ENCODE results near the gene TRIM4. TPM values are rescaled to one million over a fixed set of nuclear protein-coding genes. Genes with fewer than 3 reads are reported as not detected.

TRIM4 gene
- total RNA-seq, 2 experiments from 2014 or later = 41.2 to 42.2 TPM

DNA sequence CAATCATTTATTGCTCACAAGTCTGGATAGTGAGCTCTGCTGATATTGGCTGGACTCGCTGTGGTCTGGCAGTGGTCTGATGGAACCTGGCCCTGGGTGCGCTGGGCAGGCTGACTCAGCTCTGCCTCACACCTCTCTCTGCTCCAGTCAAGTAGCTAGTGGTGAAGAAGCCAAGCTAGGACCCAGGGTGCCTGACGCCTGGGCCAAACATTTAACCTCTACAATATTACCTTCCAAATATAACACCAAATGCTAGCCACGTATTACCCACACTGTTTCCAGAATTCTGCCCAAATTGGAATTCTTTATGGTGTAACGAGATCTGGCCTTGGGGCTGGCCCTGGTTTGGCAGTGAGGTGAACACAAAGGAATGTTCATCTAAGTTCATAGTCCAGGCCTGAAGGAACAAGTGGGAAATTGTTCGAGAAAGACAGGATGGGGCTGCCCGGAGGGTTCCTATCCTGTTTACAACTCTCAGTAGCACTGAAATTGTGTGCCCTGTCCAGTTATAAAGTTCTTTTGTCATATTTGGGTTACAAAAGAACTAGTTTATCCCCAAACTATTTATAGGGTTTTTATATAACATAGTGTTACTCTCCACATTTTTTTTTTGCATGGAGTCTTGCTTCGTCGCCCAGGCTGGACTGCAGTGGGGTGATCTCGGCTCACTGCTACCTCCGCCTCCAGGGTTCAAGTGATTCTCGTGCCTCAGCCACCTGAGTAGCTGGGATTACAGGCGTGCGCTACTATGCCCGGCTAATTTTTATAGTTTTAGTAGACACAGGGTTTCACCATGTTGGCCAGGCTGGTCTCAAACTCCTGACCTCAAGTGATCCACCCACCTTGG is 58.8 kb downstream of the TRIM4 start:
- no peak overlapping the region for H3K27ac Mint-ChIP-seq
- DNase-seq (no peak), ATAC-seq (ENCODE audit: low read depth) (no peak)
- peaks cover 16% of the 10 kb centered on the region for H3K27me3 Mint-ChIP-seq
- H3K4me3 Mint-ChIP-seq = no peak overlapping the region
- H3K4me1 Mint-ChIP-seq = no peaks in the 10 kb centered on the region
- peaks cover 3% of the 10 kb centered on the region for H3K36me3 Mint-ChIP-seq
- peaks cover 6% of the 10 kb centered on the region for H3K9me3 Mint-ChIP-seq
- POLR2A ChIA-PET = no interaction called here

DNA sequence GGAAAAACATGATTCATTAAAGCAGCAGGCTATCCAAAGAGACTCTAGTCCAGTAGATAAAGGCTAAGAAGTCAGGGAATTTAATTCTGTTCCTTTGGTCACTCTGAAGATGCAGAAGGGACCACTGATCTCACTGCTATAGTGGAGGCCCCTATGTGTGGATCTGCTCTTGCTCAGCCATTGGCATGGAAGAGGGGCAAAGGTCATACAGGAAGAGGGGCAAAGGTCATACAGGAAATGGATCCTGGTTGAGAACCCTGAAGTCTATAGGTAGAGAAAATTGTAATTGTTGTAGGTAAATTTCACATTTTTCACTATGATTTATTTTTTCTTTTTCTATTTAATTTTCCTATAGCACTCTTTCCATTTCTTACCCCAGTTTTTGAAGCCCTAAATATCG is 64.1 kb downstream of the TRIM4 start:
- Mint-ChIP-seq H3K4me1 (no peaks in the 10 kb centered on the region), H3K4me3 (no peak overlapping the region), H3K27me3 (peaks cover 33% of the 10 kb centered on the region), H3K9me3 (no peaks in the 10 kb centered on the region), H3K36me3 (no peaks in the 10 kb centered on the region), H3K27ac (no peak overlapping the region)
- no peak for ATAC-seq (ENCODE audit: low read depth)
- no peak for DNase-seq
- POLR2A ChIA-PET = no interaction called here

DNA sequence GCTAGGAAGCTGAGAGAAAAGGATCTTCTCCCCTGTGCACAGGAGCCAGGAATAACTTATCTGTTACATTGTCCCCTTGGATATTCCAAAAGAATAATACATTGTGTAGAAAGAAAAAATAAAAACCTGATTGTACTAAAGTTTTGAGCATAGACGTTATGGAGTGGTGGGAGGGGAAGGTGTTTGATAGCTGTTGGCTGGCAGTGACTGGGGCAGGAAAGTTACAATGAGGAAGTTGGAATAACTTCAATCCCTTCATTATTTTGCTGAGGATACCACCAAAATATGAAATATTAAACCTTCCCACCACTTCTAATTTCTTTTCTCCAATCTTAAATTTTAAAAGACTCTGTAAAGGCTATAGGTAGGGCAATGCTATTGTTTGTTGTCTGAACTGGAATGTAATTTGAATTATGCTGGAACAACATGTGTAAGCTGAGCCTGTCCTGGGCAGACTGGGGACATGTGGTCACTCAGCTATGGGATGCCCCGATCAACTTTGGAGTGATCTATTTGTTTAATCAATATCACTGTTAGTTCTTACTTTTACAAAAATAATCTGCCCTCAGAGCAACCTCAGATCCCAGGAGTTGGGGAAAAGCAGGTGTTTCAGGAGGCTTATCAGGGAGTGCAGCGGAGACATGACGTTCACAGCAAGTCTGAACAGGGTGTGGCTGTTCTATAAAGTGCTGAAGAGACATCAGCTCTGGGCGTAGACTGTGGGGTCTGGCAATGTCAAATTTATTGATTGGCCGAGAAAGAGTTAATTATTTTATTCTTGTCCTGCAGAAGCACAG is 70.7 kb downstream of the TRIM4 start:
- Mint-ChIP-seq H3K4me1 (peaks cover 3% of the 10 kb centered on the region), H3K36me3 (no peaks in the 10 kb centered on the region), H3K4me3 (no peak overlapping the region), H3K27ac (no peak overlapping the region), H3K27me3 (peaks cover 25% of the 10 kb centered on the region), H3K9me3 (no peaks in the 10 kb centered on the region)
- DNase-seq (no peak), ATAC-seq (ENCODE audit: low read depth) (no peak)
- POLR2A ChIA-PET = no interaction called here

DNA sequence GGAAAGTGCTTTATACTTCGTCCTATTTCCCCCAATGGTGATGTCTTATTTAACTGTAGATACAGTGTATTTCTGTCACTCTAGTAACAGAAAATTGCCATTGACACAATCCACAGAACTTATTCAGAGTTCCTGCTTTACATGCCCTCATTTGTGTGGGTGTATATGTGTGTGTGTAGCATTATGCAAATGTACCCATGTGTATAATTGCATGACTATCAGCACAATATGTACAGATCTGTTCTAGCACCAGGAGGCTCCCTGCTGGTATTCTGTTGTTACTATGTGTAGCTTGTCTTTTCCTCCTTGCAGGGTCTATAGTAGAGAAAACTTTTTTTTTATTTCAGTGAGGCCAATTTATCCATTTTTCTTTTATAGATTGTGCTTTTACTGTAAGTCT is 75.0 kb downstream of the TRIM4 start:
- H3K4me1 Mint-ChIP-seq = peaks cover 3% of the 10 kb centered on the region

DNA sequence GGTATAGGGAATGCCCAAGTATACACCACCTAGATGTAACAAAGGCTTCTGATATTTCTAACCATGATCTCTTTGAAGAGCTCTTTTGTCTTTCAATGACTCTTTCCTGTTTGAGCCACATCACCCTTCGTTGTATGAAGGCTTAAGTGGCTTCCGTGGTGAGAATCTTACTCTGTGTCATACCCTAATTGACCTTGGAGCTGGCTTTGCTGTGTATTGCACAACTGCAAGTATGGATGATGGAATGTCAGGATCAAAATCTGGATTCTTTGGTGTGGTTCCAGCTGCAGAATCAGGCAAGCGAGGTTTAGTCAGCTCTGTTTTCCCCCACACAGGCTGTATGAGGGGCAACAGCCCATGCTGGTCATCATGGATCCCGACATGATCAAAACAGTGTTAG is 75.5 kb downstream of the TRIM4 start:
- POLR2A ChIA-PET = no interaction called here
- Mint-ChIP-seq H3K9me3 (no peaks in the 10 kb centered on the region), H3K4me1 (peaks cover 3% of the 10 kb centered on the region), H3K27me3 (peaks cover 12% of the 10 kb centered on the region), H3K27ac (no peak overlapping the region), H3K36me3 (no peaks in the 10 kb centered on the region), H3K4me3 (no peak overlapping the region)
- ATAC-seq (ENCODE audit: low read depth) = no peak
- no peak for DNase-seq

More for the DNA sequence above, 75.0 kb downstream of the TRIM4 start:
- Mint-ChIP-seq H3K36me3 (no peaks in the 10 kb centered on the region), H3K9me3 (no peaks in the 10 kb centered on the region), H3K27me3 (peaks cover 12% of the 10 kb centered on the region), H3K27ac (no peak overlapping the region), H3K4me3 (no peak overlapping the region)
- DNase-seq = no peak
- no peak for ATAC-seq (ENCODE audit: low read depth)
- POLR2A ChIA-PET = no interaction called here

DNA sequence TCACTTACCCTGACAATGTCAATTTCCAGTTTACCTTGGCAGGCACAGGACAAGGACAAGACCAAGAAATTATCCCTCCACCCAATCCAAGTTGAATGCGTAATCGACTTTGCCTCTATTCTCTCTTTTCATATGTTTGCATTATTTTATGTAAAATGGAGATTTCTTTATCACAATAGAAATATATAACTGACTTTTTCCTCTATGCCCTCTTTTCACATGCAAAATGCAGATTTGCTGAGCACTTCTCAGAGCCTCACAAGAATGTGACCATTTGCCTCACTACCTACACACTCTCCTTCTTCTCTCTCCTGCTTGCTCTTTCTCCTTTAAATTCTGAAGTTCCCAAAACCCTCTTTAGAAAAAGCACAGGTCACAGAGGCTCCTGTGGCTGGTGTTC is 76.4 kb downstream of the TRIM4 start:
- Mint-ChIP-seq H3K36me3 (no peaks in the 10 kb centered on the region), H3K27ac (no peak overlapping the region)

More for the DNA sequence above, 76.4 kb downstream of the TRIM4 start:
- ATAC-seq (ENCODE audit: low read depth) (no peak), DNase-seq (no peak)
- Mint-ChIP-seq H3K4me3 (no peak overlapping the region), H3K4me1 (peaks cover 6% of the 10 kb centered on the region), H3K9me3 (no peaks in the 10 kb centered on the region), H3K27me3 (peaks cover 5% of the 10 kb centered on the region)
- POLR2A ChIA-PET = no interaction called here

Other genes with a start within 250 kb of the TRIM4 start
- gene CYP3A5, start 239.5 kb downstream of the TRIM4 start, total RNA-seq = not detected
- gene CYP3A7, start 184.3 kb downstream of the TRIM4 start, total RNA-seq = not detected
- gene CYP3A4, start 135.3 kb downstream of the TRIM4 start, total RNA-seq = not detected
- gene CYP3A43, start 91.5 kb downstream of the TRIM4 start, total RNA-seq = not detected
- gene OR2AE1, start 42.5 kb downstream of the TRIM4 start, total RNA-seq = under 1 TPM; 0.47 to 0.57 TPM
- not detected for gene GJC3, start 10.1 kb upstream of the TRIM4 start, total RNA-seq
- not detected for gene AZGP1, start 56.5 kb upstream of the TRIM4 start, total RNA-seq
- 10 to 100 TPM; 85.5 to 88.8 TPM for gene ZKSCAN1, start 96.1 kb upstream of the TRIM4 start, total RNA-seq
- gene ZSCAN21, start 130.2 kb upstream of the TRIM4 start, total RNA-seq = 10 to 100 TPM in 1 of 2 experiments, 1 to 10 TPM in 1; 9.8 to 10.1 TPM
- gene ZNF3, start 162.2 kb upstream of the TRIM4 start, total RNA-seq = 10 to 100 TPM; 28.0 to 32.6 TPM
- 10 to 100 TPM; 72.4 to 76.7 TPM for gene COPS6, start 169.4 kb upstream of the TRIM4 start, total RNA-seq
- 100 to 1,000 TPM; 278 to 307 TPM for gene MCM7, start 181.9 kb upstream of the TRIM4 start, total RNA-seq
- 10 to 100 TPM; 15.0 to 16.5 TPM for gene AP4M1, start 182.1 kb upstream of the TRIM4 start, total RNA-seq
- gene TAF6, start 199.8 kb upstream of the TRIM4 start, total RNA-seq = 10 to 100 TPM; 63.7 to 65.9 TPM
- gene CNPY4, start 200.1 kb upstream of the TRIM4 start, total RNA-seq = 10 to 100 TPM; 52.4 to 58.3 TPM
- gene MBLAC1, start 207.4 kb upstream of the TRIM4 start, total RNA-seq = 1 to 10 TPM; 4.8 to 6.5 TPM
- gene LAMTOR4, start 229.4 kb upstream of the TRIM4 start, total RNA-seq = 100 to 1,000 TPM; 170 to 175 TPM
- 10 to 100 TPM; 52.0 to 58.4 TPM for gene TRAPPC14, start 239.2 kb upstream of the TRIM4 start, total RNA-seq
- 1 to 10 TPM; 6.7 to 6.9 TPM for gene GAL3ST4, start 249.1 kb upstream of the TRIM4 start, total RNA-seq

All from activated naive CD8-positive, alpha-beta T cell treated with anti-CD3 and anti-CD28 coated beads, Interleukin-2, amount 10 ng/mL, durations not matched to agents 7 days and 5 days (primary cell).